Nasal cavity respiratory epithelium epithelial cell of viscerocranial mucosa (primary cell): ENCODE results near the gene FAM24A. TPM values are rescaled to one million over a fixed set of nuclear protein-coding genes. Genes with fewer than 3 reads are reported as not detected.

Source experiments
- total RNA-seq: library from RNA; depleted of rRNA; stranded (reverse); fragments of >200 nt; gene quantifications from 2 replicates; pipeline ENCODE4 v1.2.3, GENCODE V29; 2014

FAM24A gene
- not detected in 2 replicates for total RNA-seq

GRCh38 chr10:122910310-122910709, at the start of gene FAM24A:
FAM24A (plus strand) TSS chr10:122910610; CDS start chr10:122911635, 1,025 bp downstream.

GRCh38 chr10:122879339-122880273, 30.8 kb upstream of the FAM24A start, which contains the start of gene FAM24B:
FAM24B (minus strand) TSS chr10:122879581; CDS start chr10:122850515, 29,066 bp downstream.

GRCh38 chr10:122953902-122954730, 43.7 kb downstream of the FAM24A start, which contains the start of gene C10orf88:
C10orf88 (minus strand) TSS chr10:122954227; CDS start chr10:122954178, 49 bp downstream.

Other genes starting within 250 kb of the FAM24A start
- gene C10orf120, start 210.8 kb upstream of the FAM24A start, total RNA-seq, result not detected in 2 replicates
- 0.34 and 0.93 TPM in 2 replicates for gene CUZD1, start 64.8 kb upstream of the FAM24A start, total RNA-seq
- gene FAM24B, start 31.0 kb upstream of the FAM24A start, total RNA-seq, result 4.1 and 6.2 TPM in 2 replicates
- gene C10orf88, start 43.6 kb downstream of the FAM24A start, total RNA-seq, result 14.4 and 14.9 TPM in 2 replicates
- gene PSTK, start 69.8 kb downstream of the FAM24A start, total RNA-seq, result 4.5 and 7.5 TPM in 2 replicates
- gene IKZF5, start 98.2 kb downstream of the FAM24A start, total RNA-seq, result 2.4 and 5.8 TPM in 2 replicates
- 3.1 and 6.2 TPM in 2 replicates for gene ACADSB, start 98.4 kb downstream of the FAM24A start, total RNA-seq
- 0.07 and 0.34 TPM in 2 replicates for gene HMX3, start 225.4 kb downstream of the FAM24A start, total RNA-seq
- gene HMX2, start 237.5 kb downstream of the FAM24A start, total RNA-seq, result not detected in 2 replicates
- 108 and 153 TPM in 2 replicates for gene BUB3, start 243.8 kb downstream of the FAM24A start, total RNA-seq